HG03108 (cell line): ENCODE measurements around the gene TXNRD2.
"Not testable (repeated sequence)": the region's sequence is repeated elsewhere in the genome, so short reads cannot be mapped to it uniquely, and the experiment has no call there.

Experiments used
- ATAC-seq: cut with Tn5 transposase; IDR thresholded peaks from one replicate; pipeline ENCODE4 v1.9.1; 2021; ENCODE audit warnings: moderate library complexity; ENCODE audit not compliant: unreplicated experiment

Gene TXNRD2

GRCh38 chr22:19890502-19891316 lies 50.9 kb downstream of the TXNRD2 start:
- no peak for ATAC-seq

- no peak for ATAC-seq
Observed at GRCh38 chr22:19889951-19890350, 51.7 kb downstream of the TXNRD2 start.

- ATAC-seq = no peak
Observed at GRCh38 chr22:19888131-19888746, 53.4 kb downstream of the TXNRD2 start.

- ATAC-seq = no peak
Observed at GRCh38 chr22:19887256-19887985, 54.2 kb downstream of the TXNRD2 start.

- ATAC-seq = no peak
Observed at GRCh38 chr22:19886605-19887255, 54.9 kb downstream of the TXNRD2 start.

- no peak for ATAC-seq
Observed at GRCh38 chr22:19885841-19886592, 55.6 kb downstream of the TXNRD2 start.

- ATAC-seq = no peak
Observed at GRCh38 chr22:19884954-19885751, 56.5 kb downstream of the TXNRD2 start.

- no peak for ATAC-seq
Observed at GRCh38 chr22:19884161-19884953, 57.3 kb downstream of the TXNRD2 start.

GRCh38 chr22:19883446-19883845 lies 58.2 kb downstream of the TXNRD2 start:
- not testable (repeated sequence) for ATAC-seq

- no peak for ATAC-seq
Observed at GRCh38 chr22:19882446-19883381, 58.9 kb downstream of the TXNRD2 start.

- no peak for ATAC-seq
Observed at GRCh38 chr22:19880786-19881569, 60.6 kb downstream of the TXNRD2 start.

- no peak for ATAC-seq
Observed at GRCh38 chr22:19879992-19880785, 61.4 kb downstream of the TXNRD2 start.

GRCh38 chr22:19879643-19879991 lies 62.0 kb downstream of the TXNRD2 start:
- ATAC-seq = no peak

- no peak for ATAC-seq
Observed at GRCh38 chr22:19879246-19879570, 62.4 kb downstream of the TXNRD2 start.

GRCh38 chr22:19878461-19879245 lies 63.0 kb downstream of the TXNRD2 start:
- no peak for ATAC-seq
